ENCODE results near the gene ERCC1.
"Not testable (repeated sequence)": the region's sequence is repeated elsewhere in the genome, so short reads cannot be mapped to it uniquely, and the experiment has no call there.

The ERCC1 gene

GRCh38 chr19:45408830-45409556 lies 14.7 kb downstream of the ERCC1 start:
- H3K27ac ChIP-seq, result no peak overlapping the region
- H3K9ac ChIP-seq, result no peak overlapping the region
- H3K4me2 ChIP-seq (ENCODE audit: low read length), result no peak overlapping the region
- no peak for TF ChIP-seq CTCF (IDR thresholded peaks at IDR 0.05)
- H3K36me3 ChIP-seq (ENCODE audit: control insufficient read depth, insufficient read depth, low read length), result no peaks in the 10 kb centered on the region
- peaks cover 6% of the 10 kb centered on the region for H3K79me2 ChIP-seq
- no peak overlapping the region for H2AFZ ChIP-seq
- H3K4me3 ChIP-seq (ENCODE audit: low read depth, low read length), result no peak overlapping the region
- no peaks in the 10 kb centered on the region for H3K27me3 ChIP-seq (ENCODE audit: control insufficient read depth, insufficient read depth, low read length)
- no peaks in the 10 kb centered on the region for H3K9me3 ChIP-seq (ENCODE audit: control insufficient read depth, low read length)
- peaks cover 4% of the 10 kb centered on the region for H3K4me1 ChIP-seq

DNA sequence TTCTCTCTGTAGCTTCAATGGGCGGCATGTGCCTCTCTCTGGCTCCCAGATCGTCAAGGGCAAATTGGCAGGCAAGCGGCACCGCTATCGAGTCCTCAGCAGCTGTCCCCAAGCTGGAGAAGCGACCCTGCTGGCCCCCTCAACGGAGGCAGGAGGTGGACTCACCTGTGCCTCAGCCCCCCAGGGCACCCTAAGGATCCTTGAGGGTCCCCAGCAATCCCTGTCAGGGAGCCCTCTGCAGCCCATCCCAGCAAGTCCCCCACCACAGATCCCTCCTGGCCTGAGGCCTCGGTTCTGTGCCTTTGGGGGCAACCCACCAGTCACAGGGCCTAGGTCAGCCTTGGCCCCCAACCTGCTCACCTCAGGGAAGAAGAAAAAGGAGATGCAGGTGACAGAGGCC lies 15.6 kb downstream of the ERCC1 start:
- Histone ChIP-seq H3K4me1 (peaks cover 8% of the 10 kb centered on the region), H3K27me3 (ENCODE audit: control insufficient read depth, insufficient read depth, low read length) (no peaks in the 10 kb centered on the region), H3K4me2 (ENCODE audit: low read length) (no peak overlapping the region), H3K9me3 (ENCODE audit: control insufficient read depth, low read length) (no peaks in the 10 kb centered on the region), H3K4me3 (ENCODE audit: low read depth, low read length) (no peak overlapping the region), H3K27ac (no peak overlapping the region), H3K9ac (no peak overlapping the region), H2AFZ (no peak overlapping the region), H3K36me3 (ENCODE audit: control insufficient read depth, insufficient read depth, low read length) (no peaks in the 10 kb centered on the region), H3K79me2 (peaks cover 6% of the 10 kb centered on the region)
- no peak for TF ChIP-seq CTCF (IDR thresholded peaks at IDR 0.05)

- not testable (repeated sequence) for H3K9ac ChIP-seq; H3K4me2 ChIP-seq (ENCODE audit: low read length); H3K9me3 ChIP-seq (ENCODE audit: control insufficient read depth, low read length); H3K36me3 ChIP-seq (ENCODE audit: control insufficient read depth, insufficient read depth, low read length); H2AFZ ChIP-seq; H3K27me3 ChIP-seq (ENCODE audit: control insufficient read depth, insufficient read depth, low read length); H3K79me2 ChIP-seq; H3K4me1 ChIP-seq; H3K27ac ChIP-seq
- H3K4me3 ChIP-seq (ENCODE audit: low read depth, low read length), result peak overlapping the region; percentile 80
Observed at GRCh38 chr19:45407585-45407984, 16.1 kb downstream of the ERCC1 start.

GRCh38 chr19:45407091-45407375 lies 16.7 kb downstream of the ERCC1 start:
- no peaks in the 10 kb centered on the region for H3K9me3 ChIP-seq (ENCODE audit: control insufficient read depth, low read length)
- H3K36me3 ChIP-seq (ENCODE audit: control insufficient read depth, insufficient read depth, low read length), result no peaks in the 10 kb centered on the region
- no peak for TF ChIP-seq CTCF (IDR thresholded peaks at IDR 0.05)
- peak overlapping the region; percentile 59 for H3K4me2 ChIP-seq (ENCODE audit: low read length)
- no peak overlapping the region for H2AFZ ChIP-seq
- peaks cover 8% of the 10 kb centered on the region for H3K4me1 ChIP-seq
- H3K79me2 ChIP-seq, result peaks cover 6% of the 10 kb centered on the region
- H3K9ac ChIP-seq, result no peak overlapping the region
- no peaks in the 10 kb centered on the region for H3K27me3 ChIP-seq (ENCODE audit: control insufficient read depth, insufficient read depth, low read length)
- H3K27ac ChIP-seq, result no peak overlapping the region
- peak overlapping the region; percentile 80 for H3K4me3 ChIP-seq (ENCODE audit: low read depth, low read length)

- no peak for TF ChIP-seq CTCF (IDR thresholded peaks at IDR 0.05)
- Histone ChIP-seq H3K4me2 (ENCODE audit: low read length) (peak within 1 kb of the TSS; percentile 59), H3K4me3 (ENCODE audit: low read depth, low read length) (peak within 1 kb of the TSS; percentile 80), H3K36me3 (ENCODE audit: control insufficient read depth, insufficient read depth, low read length) (no peaks in the 10 kb centered on the region), H3K9me3 (ENCODE audit: control insufficient read depth, low read length) (no peaks in the 10 kb centered on the region), H2AFZ (peak within 1 kb of the TSS; percentile 99), H3K9ac (peak within 1 kb of the TSS; percentile 64), H3K27ac (peak within 1 kb of the TSS; percentile 99), H3K79me2 (peaks cover 6% of the 10 kb centered on the region), H3K4me1 (peaks cover 8% of the 10 kb centered on the region), H3K27me3 (ENCODE audit: control insufficient read depth, insufficient read depth, low read length) (no peaks in the 10 kb centered on the region)
Observed at GRCh38 chr19:45406226-45407090, 17.3 kb downstream of the ERCC1 start, which contains the start of gene POLR1G. Gene POLR1G (plus strand): TSS chr19:45406644. CDS start chr19:45406697, 53 bp downstream.
